ENCODE data around the gene RPEL1. TPM values are rescaled to one million over a fixed set of nuclear protein-coding genes. Genes with fewer than 3 reads are reported as not detected.
"Not testable (repeated sequence)": the region's sequence is repeated elsewhere in the genome, so short reads cannot be mapped to it uniquely, and the experiment has no call there.

RPEL1 gene
- total RNA-seq = not detected

DNA sequence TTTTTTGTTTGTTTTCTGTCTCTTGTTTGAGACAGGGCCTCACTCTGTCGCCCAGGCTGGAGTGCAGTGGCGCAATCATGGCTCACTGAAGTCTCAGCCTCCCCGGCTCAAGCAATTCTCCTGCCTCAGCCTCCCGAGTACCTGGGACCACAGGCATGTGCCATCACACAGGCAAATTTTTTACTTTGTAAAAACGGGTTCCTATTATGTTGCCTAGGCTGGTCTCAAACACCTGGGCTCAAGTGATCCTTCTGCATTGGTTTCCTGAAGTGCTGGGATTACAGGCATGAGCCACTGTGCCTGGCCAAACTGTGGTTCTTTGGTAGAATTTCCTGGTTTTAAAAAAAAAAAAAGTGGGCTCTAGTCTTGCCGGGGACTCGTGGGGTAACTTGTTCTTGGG is at the start of gene RPEL1:
Gene RPEL1 (plus strand): TSS at position 301 of the 400 bp plus-strand sequence. CDS start 110 bp downstream, outside the sequence.
- not testable (repeated sequence) for ATAC-seq; DNase-seq; H3K4me3 ChIP-seq; H3K27me3 ChIP-seq; H3K27ac ChIP-seq; H3K36me3 ChIP-seq (replicated peaks in 1 of 2; ENCODE audit: insufficient read depth in 1 of 2, low read depth in 2 of 2); H3K9me3 ChIP-seq
- 77 to 82% methylated on average over 7 of the region's 7 CpGs for WGBS, 2 donors
- peaks cover 18% of the 10 kb centered on the region for H3K4me1 ChIP-seq
- intact Hi-C loops (cut with DNase I) = loop anchor here (10.0 kb wide), 1 partner anchor 411 kb away; the partner anchor contains the start of gene CYP17A1

DNA sequence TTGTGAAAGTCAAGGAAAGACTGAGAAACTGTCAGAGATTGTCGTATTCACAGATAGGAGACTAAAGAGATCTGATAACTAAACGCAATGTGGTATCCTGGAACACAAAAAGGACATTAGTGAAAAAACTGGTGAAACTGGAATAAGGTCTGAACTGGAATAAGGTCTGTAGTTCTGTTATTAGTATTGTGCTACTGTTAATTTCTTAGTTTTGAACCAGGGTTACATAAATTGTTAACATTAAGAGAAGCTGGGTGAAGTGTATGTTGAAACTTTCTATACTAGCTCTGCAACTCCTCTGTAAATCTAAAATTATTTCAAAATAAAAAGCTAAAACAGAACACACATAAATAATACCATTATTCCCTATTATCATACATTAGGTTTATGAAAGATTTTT is 49.2 kb upstream of the RPEL1 start:
- Histone ChIP-seq H3K27me3 (no peaks in the 10 kb centered on the region), H3K9me3 (no peaks in the 10 kb centered on the region), H3K4me3 (no peak overlapping the region), H3K27ac (peak overlapping the region in 1 of 4 donors; percentile 73), H3K36me3 (replicated peaks in 1 of 2; ENCODE audit: insufficient read depth in 1 of 2, low read depth in 2 of 2) (no peaks in the 10 kb centered on the region), H3K4me1 (peaks cover 36% of the 10 kb centered on the region)
- ATAC-seq (no peak), DNase-seq (no peak)
- intact Hi-C loops (cut with DNase I) = no loop called here
- WGBS, 2 donors = 39 to 44% methylated on average over 2 of the region's 2 CpGs
- no peak for TF ChIP-seq POLR2A (IDR thresholded peaks at IDR 0.05)
- TF ChIP-seq, protein P1, sequence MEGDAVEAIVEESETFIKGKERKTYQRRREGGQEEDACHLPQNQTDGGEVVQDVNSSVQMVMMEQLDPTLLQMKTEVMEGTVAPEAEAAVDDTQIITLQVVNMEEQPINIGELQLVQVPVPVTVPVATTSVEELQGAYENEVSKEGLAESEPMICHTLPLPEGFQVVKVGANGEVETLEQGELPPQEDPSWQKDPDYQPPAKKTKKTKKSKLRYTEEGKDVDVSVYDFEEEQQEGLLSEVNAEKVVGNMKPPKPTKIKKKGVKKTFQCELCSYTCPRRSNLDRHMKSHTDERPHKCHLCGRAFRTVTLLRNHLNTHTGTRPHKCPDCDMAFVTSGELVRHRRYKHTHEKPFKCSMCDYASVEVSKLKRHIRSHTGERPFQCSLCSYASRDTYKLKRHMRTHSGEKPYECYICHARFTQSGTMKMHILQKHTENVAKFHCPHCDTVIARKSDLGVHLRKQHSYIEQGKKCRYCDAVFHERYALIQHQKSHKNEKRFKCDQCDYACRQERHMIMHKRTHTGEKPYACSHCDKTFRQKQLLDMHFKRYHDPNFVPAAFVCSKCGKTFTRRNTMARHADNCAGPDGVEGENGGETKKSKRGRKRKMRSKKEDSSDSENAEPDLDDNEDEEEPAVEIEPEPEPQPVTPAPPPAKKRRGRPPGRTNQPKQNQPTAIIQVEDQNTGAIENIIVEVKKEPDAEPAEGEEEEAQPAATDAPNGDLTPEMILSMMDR (IDR thresholded peaks at IDR 0.05) = no peak

DNA sequence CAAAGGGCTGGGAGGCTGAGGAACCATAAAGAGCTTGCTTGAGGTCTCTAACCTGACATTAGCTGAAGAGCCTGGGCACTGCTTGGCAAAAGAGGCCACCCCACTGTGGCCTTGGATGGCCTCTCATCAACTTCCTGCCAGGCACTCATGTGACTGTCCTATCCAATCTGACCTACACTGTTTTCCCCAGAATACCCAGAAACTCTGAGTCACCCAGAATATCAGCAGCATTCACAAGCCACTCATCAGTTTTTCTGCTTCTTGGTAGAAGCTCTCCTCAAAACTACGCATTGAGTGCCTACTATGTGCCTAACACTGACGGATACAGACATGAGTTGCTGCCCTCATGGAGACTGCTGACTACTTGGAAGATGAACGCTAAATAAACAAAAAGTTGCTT is 48.5 kb upstream of the RPEL1 start:
- Histone ChIP-seq H3K27me3 (no peaks in the 10 kb centered on the region), H3K9me3 (no peaks in the 10 kb centered on the region), H3K4me3 (no peak overlapping the region), H3K4me1 (peaks cover 33% of the 10 kb centered on the region), H3K27ac (peak overlapping the region in 2 of 4 donors; percentile 44 to 73), H3K36me3 (replicated peaks in 1 of 2; ENCODE audit: insufficient read depth in 1 of 2, low read depth in 2 of 2) (no peaks in the 10 kb centered on the region)
- ATAC-seq (peak; percentile 54), DNase-seq (peak; percentile 47 to 74 (median 62))
- WGBS, 2 donors = 52 to 61% methylated on average over 3 of the region's 3 CpGs
- intact Hi-C loops (cut with DNase I) = no loop called here
- TF ChIP-seq, protein P1 (IDR thresholded peaks at IDR 0.05) = no peak
- peak in 1 of 3 donors; percentile 30 for TF ChIP-seq POLR2A (IDR thresholded peaks at IDR 0.05)

DNA sequence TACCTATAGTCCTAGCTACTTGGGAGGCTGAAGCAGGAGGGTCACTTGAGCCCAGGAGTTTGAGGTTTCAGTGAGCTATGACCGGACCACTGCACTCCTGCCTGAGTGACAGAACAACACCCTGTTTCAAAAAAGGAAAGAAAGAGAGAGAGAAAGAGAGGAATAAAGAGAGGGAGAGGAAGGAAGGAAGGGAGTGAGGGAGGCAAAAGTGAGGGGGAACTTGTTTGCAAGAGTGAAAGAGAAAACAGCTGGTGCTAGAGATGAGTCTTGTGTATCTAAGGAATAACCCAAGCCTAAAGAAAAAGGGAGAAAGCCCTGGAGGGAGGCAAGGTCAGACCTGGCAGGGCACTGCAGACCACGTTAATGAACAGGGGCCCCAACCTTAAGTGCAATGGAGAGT is 47.8 kb upstream of the RPEL1 start:
- intact Hi-C loops (cut with DNase I) = no loop called here

DNA sequence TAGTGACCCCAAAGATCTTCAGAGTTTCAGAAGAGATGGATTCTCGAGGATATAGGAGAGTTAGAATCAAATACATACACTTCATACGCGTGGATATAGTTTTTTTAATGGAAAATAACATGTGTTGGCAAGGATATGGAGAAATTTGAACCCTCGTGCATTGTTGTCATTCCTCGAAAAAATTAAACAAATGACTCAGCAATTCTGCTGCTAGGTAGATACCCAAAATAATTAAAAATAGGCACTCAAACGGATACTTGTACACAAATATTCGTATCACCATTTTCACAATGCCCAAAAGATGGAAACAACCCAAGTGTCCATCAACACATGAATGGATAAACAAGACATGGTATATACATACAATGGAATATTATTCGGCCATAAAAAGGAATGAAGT is 47.0 kb upstream of the RPEL1 start:
- ATAC-seq (no peak), DNase-seq (no peak)
- peaks cover 29% of the 10 kb centered on the region for H3K4me1 ChIP-seq
- H3K27ac ChIP-seq = no peak overlapping the region
- no peak overlapping the region for H3K4me3 ChIP-seq
- TF ChIP-seq POLR2A (IDR thresholded peaks at IDR 0.05) = no peak
- TF ChIP-seq, protein P1 (IDR thresholded peaks at IDR 0.05) = no peak
- WGBS, 2 donors = 66 to 73% methylated on average over 8 of the region's 8 CpGs
- H3K9me3 ChIP-seq = no peaks in the 10 kb centered on the region
- H3K27me3 ChIP-seq = no peaks in the 10 kb centered on the region
- intact Hi-C loops (cut with DNase I) = no loop called here
- H3K36me3 ChIP-seq (replicated peaks in 1 of 2; ENCODE audit: insufficient read depth in 1 of 2, low read depth in 2 of 2) = no peaks in the 10 kb centered on the region

More for the DNA sequence above, 47.8 kb upstream of the RPEL1 start:
- Histone ChIP-seq H3K9me3 (no peaks in the 10 kb centered on the region), H3K36me3 (replicated peaks in 1 of 2; ENCODE audit: insufficient read depth in 1 of 2, low read depth in 2 of 2) (no peaks in the 10 kb centered on the region), H3K4me1 (peaks cover 33% of the 10 kb centered on the region), H3K4me3 (no peak overlapping the region), H3K27ac (peak overlapping the region in 1 of 4 donors; percentile 73), H3K27me3 (no peaks in the 10 kb centered on the region)
- no peak for TF ChIP-seq POLR2A (IDR thresholded peaks at IDR 0.05)
- TF ChIP-seq, protein P1 (IDR thresholded peaks at IDR 0.05) = no peak
- DNase-seq = no peak
- 63 to 71% methylated on average over 2 of the region's 2 CpGs for WGBS, 2 donors
- no peak for ATAC-seq
